Measurements from ENCODE around the gene PACRG. TPM values are rescaled to one million over a fixed set of nuclear protein-coding genes. Genes with fewer than 3 reads are reported as not detected.

The PACRG gene
- total RNA-seq, 1 experiment from 2014 or later: 0.26 TPM

DNA sequence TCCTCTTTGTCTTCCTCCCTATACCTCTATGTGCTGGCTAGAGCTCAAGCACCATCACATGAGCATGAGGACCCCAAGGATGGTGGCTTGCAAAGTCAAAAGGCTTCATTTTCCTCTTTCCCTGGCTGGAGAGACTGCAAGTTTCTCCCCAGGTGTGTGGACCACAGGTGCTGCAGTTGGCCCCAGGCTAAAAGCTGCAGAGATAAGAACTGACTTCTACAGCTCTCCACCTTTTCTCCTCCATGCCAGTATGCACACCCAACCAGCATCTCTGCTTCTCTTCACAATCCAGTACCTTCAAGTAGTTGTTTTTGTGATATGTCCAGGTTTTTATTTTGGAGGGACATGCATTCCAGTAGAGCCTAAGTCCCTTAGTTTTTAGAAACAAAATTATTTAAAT, 29.3 kb upstream of the PACRG start:
- DNase-seq: no peak
- Histone ChIP-seq H3K56ac (ENCODE audit: insufficient read length, low read depth, low read length) (no peak overlapping the region), H3K18ac (ENCODE audit: insufficient read length, low read depth, low read length) (no peak overlapping the region), H2AFZ (ENCODE audit: low read length) (no peak overlapping the region), H4K20me1 (ENCODE audit: control insufficient read depth, insufficient read depth, insufficient read length) (no peaks in the 10 kb centered on the region), H2BK15ac (ENCODE audit: low read depth, low read length) (no peak overlapping the region), H2AK5ac (ENCODE audit: insufficient read length, low read length) (no peak overlapping the region), H3K23me2 (ENCODE audit: insufficient read length, low read depth, low read length, poor library complexity, severe bottlenecking) (no peaks in the 10 kb centered on the region), H3K79me1 (ENCODE audit: insufficient read depth, low read depth, low read length, poor library complexity, severe bottlenecking) (no peaks in the 10 kb centered on the region), H3K79me2 (ENCODE audit: insufficient read depth, low read length) (no peaks in the 10 kb centered on the region), H4K5ac (ENCODE audit: insufficient read length, low read depth, low read length) (no peak overlapping the region), H3K4me1 (ENCODE audit: insufficient read depth, low read length) (no peaks in the 10 kb centered on the region), H2BK20ac (ENCODE audit: low read depth, low read length, poor library complexity, severe bottlenecking) (no peak overlapping the region), H2BK12ac (ENCODE audit: insufficient read length, low read depth, low read length) (no peak overlapping the region), H2BK5ac (ENCODE audit: insufficient read length, low read length) (no peak overlapping the region), H4K8ac (replicated peaks; ENCODE audit: insufficient read length, low read depth, low read length) (no peak overlapping the region), H4K91ac (ENCODE audit: insufficient read length, low read depth, low read length) (no peak overlapping the region), H3K27me3 (ENCODE audit: insufficient read depth, low read length) (no peaks in the 10 kb centered on the region), H3K9ac (ENCODE audit: extremely low read depth, insufficient read length, low read length) (no peak overlapping the region), H3K4ac (ENCODE audit: low read depth, low read length) (no peak overlapping the region), H3K14ac (ENCODE audit: insufficient read depth, low read length) (no peak overlapping the region), H3K27ac (ENCODE audit: insufficient read length, low read depth, low read length) (no peak overlapping the region), H3T11ph (ENCODE audit: low read length) (no peak overlapping the region), H3K4me2 (ENCODE audit: insufficient read depth, insufficient read length, low read length) (no peak overlapping the region), H3K23ac (ENCODE audit: insufficient read length, low read depth, low read length) (no peak overlapping the region), H2BK120ac (ENCODE audit: low read depth, low read length, poor library complexity, severe bottlenecking) (no peak overlapping the region), H3K9me3 (ENCODE audit: control insufficient read depth, low read depth, low read length) (no peaks in the 10 kb centered on the region)
- Mint-ChIP-seq H3K4me3 (no peak overlapping the region), H3K27me3 (ENCODE audit: low read depth) (no peaks in the 10 kb centered on the region), H3K36me3 (ENCODE audit: insufficient read depth in 1 of 3, low read depth in 3 of 3) (no peaks in the 10 kb centered on the region), H3K9me3 (no peaks in the 10 kb centered on the region), H3K27ac (no peak overlapping the region), H3K4me1 (no peaks in the 10 kb centered on the region; a peak in 1 of 4 replicates)
- TF ChIP-seq, protein P1, sequence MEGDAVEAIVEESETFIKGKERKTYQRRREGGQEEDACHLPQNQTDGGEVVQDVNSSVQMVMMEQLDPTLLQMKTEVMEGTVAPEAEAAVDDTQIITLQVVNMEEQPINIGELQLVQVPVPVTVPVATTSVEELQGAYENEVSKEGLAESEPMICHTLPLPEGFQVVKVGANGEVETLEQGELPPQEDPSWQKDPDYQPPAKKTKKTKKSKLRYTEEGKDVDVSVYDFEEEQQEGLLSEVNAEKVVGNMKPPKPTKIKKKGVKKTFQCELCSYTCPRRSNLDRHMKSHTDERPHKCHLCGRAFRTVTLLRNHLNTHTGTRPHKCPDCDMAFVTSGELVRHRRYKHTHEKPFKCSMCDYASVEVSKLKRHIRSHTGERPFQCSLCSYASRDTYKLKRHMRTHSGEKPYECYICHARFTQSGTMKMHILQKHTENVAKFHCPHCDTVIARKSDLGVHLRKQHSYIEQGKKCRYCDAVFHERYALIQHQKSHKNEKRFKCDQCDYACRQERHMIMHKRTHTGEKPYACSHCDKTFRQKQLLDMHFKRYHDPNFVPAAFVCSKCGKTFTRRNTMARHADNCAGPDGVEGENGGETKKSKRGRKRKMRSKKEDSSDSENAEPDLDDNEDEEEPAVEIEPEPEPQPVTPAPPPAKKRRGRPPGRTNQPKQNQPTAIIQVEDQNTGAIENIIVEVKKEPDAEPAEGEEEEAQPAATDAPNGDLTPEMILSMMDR (conservative IDR thresholded peaks at IDR 0.05): no peak
